Astrocyte of the spinal cord (primary cell): ENCODE data around the gene CCDC178.
A peak's percentile ranks its signal among the peaks of the same experiment; 100 is the strongest.

ENCODE experiments used
- DNase-seq: peaks from one replicate; pipeline ENCODE4 v3.0.0; 2011; ENCODE audit warnings: low read depth, low spot score
- H3K4me3 ChIP-seq: 2 replicates; pipeline ENCODE4 v1.5.1; 2011; ENCODE audit warnings: low read depth, mild to moderate bottlenecking, low read length, moderate library complexity
- in situ Hi-C: cut with HindIII; loops from 2 replicates; pipeline ENCODE4 v1.10.0; 2017; ENCODE audit warnings: low sequenced_read_pairs
- TF ChIP-seq, protein P1 (sequence below): IDR thresholded peaks from 2 replicates; pipeline ENCODE4 v1.5.1; 2012; ENCODE audit warnings: low read depth, mild to moderate bottlenecking, low read length, inconsistent platforms

The CCDC178 gene

DNA sequence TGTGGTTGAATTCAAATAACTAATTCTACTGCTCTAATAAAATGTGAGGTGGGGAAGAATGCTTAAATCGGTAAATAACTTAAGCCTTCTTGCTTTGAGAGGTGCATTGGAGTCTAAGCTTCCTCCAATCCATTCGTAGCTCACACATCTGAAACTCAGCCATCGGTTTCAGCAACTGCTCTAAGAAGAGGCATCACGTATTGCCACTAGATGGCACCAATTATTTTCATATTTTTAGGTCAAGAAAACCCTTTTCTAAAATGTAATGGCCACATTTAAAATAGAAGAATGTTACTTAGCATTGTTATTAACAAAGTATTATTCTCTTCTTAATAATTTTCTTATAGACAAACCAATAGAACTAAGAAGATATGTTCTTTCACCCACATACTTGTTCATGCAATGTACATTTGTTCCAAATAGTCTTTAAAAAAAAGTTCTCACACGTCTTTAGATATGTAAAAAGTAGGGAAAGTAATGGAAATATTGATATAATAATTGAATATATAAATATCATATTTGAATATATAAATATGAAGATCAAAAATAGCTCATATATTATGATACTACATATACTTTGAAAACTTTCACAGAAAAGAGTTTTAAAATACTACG is 229.8 kb downstream of the CCDC178 start:
- TF ChIP-seq, protein P1, sequence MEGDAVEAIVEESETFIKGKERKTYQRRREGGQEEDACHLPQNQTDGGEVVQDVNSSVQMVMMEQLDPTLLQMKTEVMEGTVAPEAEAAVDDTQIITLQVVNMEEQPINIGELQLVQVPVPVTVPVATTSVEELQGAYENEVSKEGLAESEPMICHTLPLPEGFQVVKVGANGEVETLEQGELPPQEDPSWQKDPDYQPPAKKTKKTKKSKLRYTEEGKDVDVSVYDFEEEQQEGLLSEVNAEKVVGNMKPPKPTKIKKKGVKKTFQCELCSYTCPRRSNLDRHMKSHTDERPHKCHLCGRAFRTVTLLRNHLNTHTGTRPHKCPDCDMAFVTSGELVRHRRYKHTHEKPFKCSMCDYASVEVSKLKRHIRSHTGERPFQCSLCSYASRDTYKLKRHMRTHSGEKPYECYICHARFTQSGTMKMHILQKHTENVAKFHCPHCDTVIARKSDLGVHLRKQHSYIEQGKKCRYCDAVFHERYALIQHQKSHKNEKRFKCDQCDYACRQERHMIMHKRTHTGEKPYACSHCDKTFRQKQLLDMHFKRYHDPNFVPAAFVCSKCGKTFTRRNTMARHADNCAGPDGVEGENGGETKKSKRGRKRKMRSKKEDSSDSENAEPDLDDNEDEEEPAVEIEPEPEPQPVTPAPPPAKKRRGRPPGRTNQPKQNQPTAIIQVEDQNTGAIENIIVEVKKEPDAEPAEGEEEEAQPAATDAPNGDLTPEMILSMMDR = peak; percentile 78
- in situ Hi-C loops = no loop called here
- H3K4me3 ChIP-seq = no peak overlapping the region
- peak; percentile 52 for DNase-seq

DNA sequence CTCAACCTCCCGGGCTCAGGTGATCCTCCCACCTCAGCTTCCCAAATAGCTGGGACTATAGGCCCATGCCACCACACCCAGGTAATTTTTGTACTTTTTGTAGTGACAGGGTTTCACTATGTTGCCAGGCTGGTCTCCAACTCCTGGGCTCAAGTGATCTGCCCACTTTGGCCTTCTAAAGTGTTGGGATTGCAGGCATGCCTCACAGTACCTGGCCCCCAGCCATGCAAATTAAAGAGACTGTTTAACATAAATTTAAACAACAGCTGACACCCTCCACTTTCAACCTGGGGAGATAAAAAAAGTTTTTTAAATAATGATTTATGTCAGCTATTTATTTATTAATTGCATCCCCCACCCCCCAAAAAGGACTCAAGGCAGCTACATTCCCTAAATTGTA is 234.7 kb downstream of the CCDC178 start:
- no peak overlapping the region for H3K4me3 ChIP-seq
- in situ Hi-C loops = no loop called here
- TF ChIP-seq, protein P1 = no peak
- DNase-seq = no peak

DNA sequence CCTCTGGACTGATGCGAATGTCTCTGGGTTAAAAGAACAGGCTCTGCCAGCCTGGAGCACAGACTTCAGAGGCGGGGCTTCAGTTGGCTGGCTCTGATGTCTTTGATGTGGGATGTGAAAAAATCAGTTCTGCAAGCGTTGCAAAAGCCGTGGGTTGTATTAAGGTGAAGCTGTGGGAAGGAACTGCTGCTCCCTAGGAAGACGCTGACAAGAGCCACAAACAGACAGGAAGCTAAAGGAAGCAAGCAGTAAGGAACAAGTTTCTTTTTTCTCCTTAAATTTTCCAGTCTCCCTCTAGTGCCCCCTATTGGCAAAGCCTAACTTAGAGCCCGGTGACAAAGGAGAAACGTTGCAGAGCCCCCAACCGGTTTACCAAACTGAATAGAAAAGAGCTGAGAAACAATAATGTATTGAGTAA is 239.0 kb downstream of the CCDC178 start:
- H3K4me3 ChIP-seq = peak overlapping the region; percentile 18
- in situ Hi-C loops = no loop called here
- TF ChIP-seq, protein P1 = peak; percentile 85
- peak; percentile 69 for DNase-seq

DNA sequence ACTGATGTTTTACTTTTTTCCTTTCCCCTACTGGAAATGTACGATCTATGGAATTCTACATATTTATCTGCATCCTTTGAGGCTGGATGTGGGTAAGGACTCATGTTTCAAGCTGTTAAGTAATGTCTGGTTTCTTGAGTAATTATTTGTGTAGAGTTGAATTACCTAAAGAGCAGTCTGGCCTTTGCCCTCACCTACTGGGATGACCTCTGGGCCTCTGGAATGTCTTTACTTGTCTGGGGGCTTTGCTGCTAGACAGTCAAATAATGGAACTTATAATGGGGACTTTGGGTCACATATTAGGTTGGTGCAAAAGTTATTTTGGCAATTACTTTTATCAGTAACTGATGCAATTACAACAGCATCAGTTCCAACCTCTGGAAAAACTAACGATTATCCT is 244.7 kb downstream of the CCDC178 start:
- DNase-seq = no peak
- in situ Hi-C loops = no loop called here
- H3K4me3 ChIP-seq = no peak overlapping the region
- TF ChIP-seq, protein P1 = no peak

DNA sequence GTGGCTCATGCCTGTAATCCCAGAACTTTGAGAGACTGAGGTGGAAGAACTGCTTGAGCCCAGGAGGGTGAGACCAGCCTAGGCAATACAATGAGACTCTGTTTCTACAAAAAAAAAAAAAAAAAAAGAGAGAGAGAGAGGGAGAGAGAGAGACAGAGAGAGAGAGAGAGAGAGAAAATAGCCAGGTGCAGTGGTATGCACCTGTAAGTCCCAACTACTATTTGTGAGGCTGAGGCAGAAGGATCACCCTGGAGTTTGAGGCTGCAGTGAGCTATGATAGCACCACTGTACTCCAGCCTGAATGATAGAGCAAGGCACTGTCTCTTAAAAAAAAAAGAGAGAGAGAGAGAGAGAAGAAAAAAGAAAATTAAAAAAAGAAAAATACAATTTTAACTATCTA is 245.7 kb downstream of the CCDC178 start:
- H3K4me3 ChIP-seq = no peak overlapping the region
- DNase-seq = no peak
- TF ChIP-seq, protein P1 = no peak
- in situ Hi-C loops = no loop called here

DNA sequence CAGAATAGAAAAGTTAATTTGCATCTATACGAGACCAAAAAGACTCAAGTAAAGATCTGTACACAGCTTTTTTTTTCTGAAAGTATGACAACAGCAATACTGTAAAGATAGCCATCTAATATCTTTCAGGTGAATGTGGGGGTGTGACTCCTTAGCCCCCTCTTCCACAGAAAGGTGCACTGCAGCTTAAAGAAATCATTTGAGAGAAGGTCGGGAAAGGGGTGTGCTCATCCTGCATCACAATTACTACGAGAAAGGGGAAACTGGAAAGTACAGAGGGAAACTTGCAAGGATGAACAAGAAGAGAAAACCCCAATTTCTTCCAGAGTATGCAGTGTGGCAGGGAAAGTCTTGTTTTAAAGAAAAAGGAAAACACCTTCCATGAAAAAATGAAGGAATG is 255.6 kb downstream of the CCDC178 start:
- in situ Hi-C loops = no loop called here
- TF ChIP-seq, protein P1 = no peak

More for the DNA sequence above, 255.6 kb downstream of the CCDC178 start:
- H3K4me3 ChIP-seq = no peak overlapping the region
- DNase-seq = no peak
